GM12878 (cell line): ENCODE results near the gene PLAGL2. TPM values are rescaled to one million over a fixed set of nuclear protein-coding genes. Genes with fewer than 3 reads are reported as not detected.

ENCODE experiments used
- ATAC-seq: fragments of 200-7000 bp; cut with Tn5 transposase; 3 replicates; pipeline ENCODE4 v1.9.1; 2020; ENCODE audit warnings: mild to moderate bottlenecking, moderate library complexity
- BruUV-seq: library from RNA; stranded (reverse); fragments of 400-500 nt; replicated peaks from 2 replicates; lab custom pipeline; 2021; lab: Mats Ljungman, UMichigan
- CTCF ChIA-PET: fragments of 300-600 bp; sonication (Branson Sonifier 250); formaldehyde crosslinking; extraction: SDS; loops from one replicate; lab custom pipeline; 2021; ENCODE audit warnings: inconsistent platforms; lab: Yijun Ruan, JAX
- POLR2A ChIA-PET: fragments of 350-600 bp; formaldehyde crosslinking; extraction: SDS; loops from one replicate; lab custom pipeline; 2021; ENCODE audit warnings: inconsistent platforms; lab: Charles Lee
- RAD21 ChIA-PET: fragments of 300-600 bp; sonication (Branson Sonifier 250); formaldehyde crosslinking; loops from one replicate; lab custom pipeline; 2023; ENCODE audit warnings: antibody characterized with exemption; ENCODE audit not compliant: unreplicated experiment; lab: Charles Lee
- SMC1A ChIA-PET: fragments of 300-600 bp; sonication (Branson Sonifier 250); formaldehyde crosslinking; loops from one replicate; lab custom pipeline; 2023; ENCODE audit not compliant: unreplicated experiment, uncharacterized antibody; lab: Charles Lee
- DNase-seq: peaks from one replicate; pipeline ENCODE4 v3.0.0-alpha.2; 2011; ENCODE audit warnings: low read depth, low spot score
- FAIRE-seq: peaks from 3 replicates; lab custom pipeline; 2011; peaks lifted over from hg19 to GRCh38; lab: Jason Lieb, UNC
- H2AFZ ChIP-seq: 2 replicates; pipeline ENCODE4 v1.6.0; 2011; ENCODE audit warnings: low read depth, low read length, control low read depth; ENCODE audit not compliant: control insufficient read depth
- H3K27ac ChIP-seq: 2 replicates; pipeline ENCODE4 v1.5.1; 2011; ENCODE audit warnings: control low read depth; ENCODE audit not compliant: control insufficient read depth, insufficient read depth
- H3K27me3 ChIP-seq, 2 experiments: replicated peaks in 1 of 2; 2 replicates each; pipeline versions ENCODE4 v1.6.0 to v1.6.1; 2011; ENCODE audit warnings: low read length in 1 of 2; ENCODE audit not compliant: control insufficient read depth in 2 of 2, insufficient read depth in 2 of 2
- H3K36me3 ChIP-seq, 2 experiments: 2 replicates each; pipeline ENCODE4 v1.5.1; 2011; ENCODE audit warnings: low read length in 1 of 2; ENCODE audit not compliant: control insufficient read depth in 2 of 2, insufficient read depth in 2 of 2
- H3K4me1 ChIP-seq: 2 replicates; pipeline ENCODE4 v1.6.1; 2011; ENCODE audit warnings: mild to moderate bottlenecking, low read length, moderate library complexity, mixed read lengths; ENCODE audit not compliant: control insufficient read depth, insufficient read depth
- H3K4me2 ChIP-seq: 2 replicates; pipeline ENCODE4 v1.6.0; 2011; ENCODE audit warnings: control low read depth; ENCODE audit not compliant: control insufficient read depth, insufficient read depth
- H3K4me3 ChIP-seq: fragments of 200-600 bp; sonication (generic); 2 replicates; pipeline ENCODE4 v1.5.1; 2016
- H3K79me2 ChIP-seq: 2 replicates; pipeline ENCODE4 v1.6.0; 2011; ENCODE audit warnings: low read length; ENCODE audit not compliant: control insufficient read depth, insufficient read depth
- H3K9ac ChIP-seq: 2 replicates; pipeline ENCODE4 v1.8.0; 2011; ENCODE audit warnings: low read length, control low read depth, mixed read lengths; ENCODE audit not compliant: control insufficient read depth, insufficient read depth
- H3K9me3 ChIP-seq: replicated peaks from 3 replicates; pipeline ENCODE4 v1.5.1; 2011; ENCODE audit warnings: mild to moderate bottlenecking, low read length; ENCODE audit not compliant: control insufficient read depth, insufficient read depth
- H4K20me1 ChIP-seq: 2 replicates; pipeline ENCODE4 v1.6.0; 2011; ENCODE audit not compliant: control insufficient read depth, insufficient read depth
- MTA3 ChIP-seq: IDR thresholded peaks from 2 replicates; pipeline ENCODE4 v1.6.1; 2012; ENCODE audit warnings: low read length, inconsistent platforms, borderline replicate concordance
- POLR2A ChIP-seq: IDR thresholded peaks from 2 replicates; pipeline ENCODE4 v1.6.1; 2011; ENCODE audit warnings: low read depth, mild to moderate bottlenecking, low read length
- SMC3 ChIP-seq: IDR thresholded peaks from 2 replicates; pipeline ENCODE4 v1.6.1; 2011; ENCODE audit warnings: low read length, improper control_type of control experiment, borderline replicate concordance
- STAT3 ChIP-seq: IDR thresholded peaks from 2 replicates; pipeline ENCODE4 v1.6.1; 2011; ENCODE audit warnings: low read depth, low read length, improper control_type of control experiment
- WGBS: methylation state at CpG from one replicate; pipeline ENCODE4 v1.1.6; 2016; ENCODE audit warnings: low lambda C conversion rate; ENCODE audit not compliant: insufficient replicate concordance, insufficient coverage; ENCODE audit errors: missing lambda C conversion rate; 5-methylcytosine and 5-hydroxymethylcytosine counted together
- in situ Hi-C: fragments of 300-500 bp; cut with MboI; formaldehyde crosslinking; loops from 9 replicates; pipeline ENCODE4 v1.14.3; 2018; ENCODE audit warnings: mixed read lengths
- intact Hi-C: fragments of 100-400 bp; cut with micrococcal nuclease; formaldehyde crosslinking; loops from one replicate; pipeline ENCODE4 v1.14.2; 2022; ENCODE audit not compliant: unreplicated experiment
- polyA plus RNA-seq, 11 experiments: library from polyadenylated mRNA; depleted of rRNA in 4 of 11; unstranded in 6 of 11; stranded (reverse) in 5 of 11; fragments of >200 nt; fragmentation: Nextera tagmentation in 4 of 11; fragmentation: Illumina TruSeq in 1 of 11; extraction: Ambion mirVana in 4 of 11; extraction: Trizol in 1 of 11; gene quantifications; 1 replicate in 1 of 11; 2 replicates in 10 of 11; pipeline versions ENCODE4 v1.2.1 to v1.2.3, GENCODE V29; 2011 to 2016; ENCODE audit warnings: inconsistent platforms in 2 of 11, missing spikeins in 2 of 11, low read depth in 1 of 11
- total RNA-seq, 4 experiments: library from RNA; depleted of rRNA in 3 of 4; stranded (reverse); fragments of >200 nt in 3 of 4; fragmentation: Illumina TruSeq in 1 of 4; extraction: Trizol in 1 of 4; gene quantifications; 2 replicates each; pipeline versions ENCODE4 v1.2.1 to v1.2.3, GENCODE V29; 2013 to 2021
- TF ChIP-seq, protein P1 (sequence below): fragments of 450-650 bp; IDR thresholded peaks from 2 replicates; pipeline ENCODE4 v1.6.1; 2018; ENCODE audit warnings: borderline replicate concordance, mild to moderate bottlenecking; ENCODE audit not compliant: partially characterized antibody
- TF ChIP-seq, protein P2 (sequence below): fragments of 450-650 bp; conservative IDR thresholded peaks from 2 replicates; pipeline ENCODE4 v1.6.1; 2017; ENCODE audit warnings: mild to moderate bottlenecking, moderate library complexity
- TF ChIP-seq, protein P3 (sequence below): IDR thresholded peaks from 2 replicates; pipeline ENCODE4 v1.6.1; 2011; ENCODE audit warnings: low read depth, mild to moderate bottlenecking, low read length, moderate library complexity, borderline replicate concordance; ENCODE audit errors: extremely low read depth

PLAGL2 gene
- total and polyA plus RNA-seq, 10 of the 15 experiments (the other 5 are each of a cell fraction or from before 2014, with no cell fraction given) = 4.4 to 32.3 (median 13.3) TPM

DNA sequence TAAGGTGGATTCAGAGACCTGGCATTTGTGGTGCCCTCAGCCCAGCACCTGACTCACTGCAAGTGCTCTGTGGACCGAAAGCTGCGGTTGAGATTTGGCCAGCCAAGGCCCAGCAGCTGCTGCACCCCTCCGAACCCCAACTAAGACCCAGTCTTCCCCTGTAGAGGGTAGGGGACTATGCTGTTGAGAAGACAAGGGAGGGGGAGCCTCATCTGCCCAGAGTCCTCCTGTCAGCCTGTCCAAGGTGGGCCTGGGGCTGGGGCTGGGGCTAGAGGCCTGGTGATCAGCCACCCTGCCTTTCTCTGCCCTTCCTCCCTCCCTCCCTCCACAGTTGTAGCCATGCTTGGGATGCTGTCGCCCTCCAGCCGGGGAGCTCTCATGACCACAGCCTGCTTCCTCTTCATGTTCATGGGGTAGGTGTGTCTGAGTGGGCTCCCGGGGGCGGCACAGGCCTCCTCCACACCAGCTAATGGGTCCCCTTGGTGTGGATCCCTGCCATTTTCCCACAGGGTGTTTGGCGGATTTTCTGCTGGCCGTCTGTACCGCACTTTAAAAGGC is 57.2 kb downstream of the PLAGL2 start (continued):
- TF ChIP-seq, protein P1, sequence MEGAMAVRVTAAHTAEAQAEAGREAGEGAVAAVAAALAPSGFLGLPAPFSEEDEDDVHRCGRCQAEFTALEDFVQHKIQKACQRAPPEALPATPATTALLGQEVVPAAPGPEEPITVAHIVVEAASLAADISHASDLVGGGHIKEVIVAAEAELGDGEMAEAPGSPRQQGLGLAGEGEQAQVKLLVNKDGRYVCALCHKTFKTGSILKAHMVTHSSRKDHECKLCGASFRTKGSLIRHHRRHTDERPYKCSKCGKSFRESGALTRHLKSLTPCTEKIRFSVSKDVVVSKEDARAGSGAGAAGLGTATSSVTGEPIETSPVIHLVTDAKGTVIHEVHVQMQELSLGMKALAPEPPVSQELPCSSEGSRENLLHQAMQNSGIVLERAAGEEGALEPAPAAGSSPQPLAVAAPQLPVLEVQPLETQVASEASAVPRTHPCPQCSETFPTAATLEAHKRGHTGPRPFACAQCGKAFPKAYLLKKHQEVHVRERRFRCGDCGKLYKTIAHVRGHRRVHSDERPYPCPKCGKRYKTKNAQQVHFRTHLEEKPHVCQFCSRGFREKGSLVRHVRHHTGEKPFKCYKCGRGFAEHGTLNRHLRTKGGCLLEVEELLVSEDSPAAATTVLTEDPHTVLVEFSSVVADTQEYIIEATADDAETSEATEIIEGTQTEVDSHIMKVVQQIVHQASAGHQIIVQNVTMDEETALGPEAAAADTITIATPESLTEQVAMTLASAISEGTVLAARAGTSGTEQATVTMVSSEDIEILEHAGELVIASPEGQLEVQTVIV = no peak
- TF ChIP-seq STAT3 = no peak
- TF ChIP-seq, all 136 proteins: peak for 0

DNA sequence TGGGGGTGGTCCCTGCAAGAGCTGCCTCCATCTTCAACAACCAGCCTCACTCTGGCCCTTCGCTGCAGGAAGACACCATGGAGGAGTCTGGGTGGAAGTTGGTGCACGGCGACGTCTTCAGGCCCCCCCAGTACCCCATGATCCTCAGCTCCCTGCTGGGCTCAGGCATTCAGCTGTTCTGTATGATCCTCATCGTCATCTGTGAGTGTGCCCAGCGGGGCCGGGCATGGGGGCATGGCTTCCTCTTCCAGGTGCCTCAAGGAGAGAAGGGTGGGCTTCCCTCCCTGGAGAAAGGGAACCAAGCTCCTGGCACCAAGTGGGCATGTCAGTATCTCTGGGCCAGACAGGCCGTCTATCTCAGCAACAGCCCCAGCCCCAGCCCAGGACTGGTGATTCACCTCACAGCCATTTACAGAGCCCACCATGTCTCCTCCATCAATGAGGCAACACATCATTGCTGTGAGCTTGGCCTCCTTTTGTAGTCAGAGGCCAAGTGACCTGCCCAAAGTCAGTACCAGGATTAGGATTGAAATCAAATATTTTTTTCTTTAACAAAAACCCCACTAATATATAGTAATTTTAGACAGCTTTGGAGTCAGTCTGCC is 57.9 kb downstream of the PLAGL2 start:
- H3K4me1 ChIP-seq = peaks cover under 1% of the 10 kb centered on the region
- H3K9me3 ChIP-seq = no peaks in the 10 kb centered on the region
- no peak overlapping the region for H2AFZ ChIP-seq
- DNase-seq (no peak), ATAC-seq (no peak), FAIRE-seq (no peak)
- H3K9ac ChIP-seq = no peak overlapping the region
- intact Hi-C loops (no loop called here), in situ Hi-C loops (no loop called here)
- no peak overlapping the region for H3K4me2 ChIP-seq
- SMC1A ChIA-PET = interaction anchor here (0.7 kb wide), 1 partner anchor 31 kb away, joined by 3 read pairs; no protein-coding TSS in a partner anchor
- CTCF ChIA-PET = interaction anchor here (0.7 to 1.1 kb wide), 2 partner anchors 115 to 493 kb away, joined by 3 read pairs; no protein-coding TSS in a partner anchor
- H3K27ac ChIP-seq = no peak overlapping the region
- no TSS peak for BruUV-seq
- peaks cover 18 to 25% of the 10 kb centered on the region in 2 experiments for H3K36me3 ChIP-seq
- H3K79me2 ChIP-seq = no peaks in the 10 kb centered on the region
- H3K27me3 ChIP-seq = no peaks in the 10 kb centered on the region
- POLR2A ChIA-PET = interaction anchor here (0.5 kb wide), 1 partner anchor 21 kb away, joined by 3 read pairs; no protein-coding TSS in a partner anchor
- RAD21 ChIA-PET = interaction anchor here (0.5 kb wide), 1 partner anchor 140 kb away, joined by 4 read pairs; no protein-coding TSS in a partner anchor
- no peak overlapping the region for H3K4me3 ChIP-seq
- no peaks in the 10 kb centered on the region for H4K20me1 ChIP-seq
- TF ChIP-seq, protein P2, sequence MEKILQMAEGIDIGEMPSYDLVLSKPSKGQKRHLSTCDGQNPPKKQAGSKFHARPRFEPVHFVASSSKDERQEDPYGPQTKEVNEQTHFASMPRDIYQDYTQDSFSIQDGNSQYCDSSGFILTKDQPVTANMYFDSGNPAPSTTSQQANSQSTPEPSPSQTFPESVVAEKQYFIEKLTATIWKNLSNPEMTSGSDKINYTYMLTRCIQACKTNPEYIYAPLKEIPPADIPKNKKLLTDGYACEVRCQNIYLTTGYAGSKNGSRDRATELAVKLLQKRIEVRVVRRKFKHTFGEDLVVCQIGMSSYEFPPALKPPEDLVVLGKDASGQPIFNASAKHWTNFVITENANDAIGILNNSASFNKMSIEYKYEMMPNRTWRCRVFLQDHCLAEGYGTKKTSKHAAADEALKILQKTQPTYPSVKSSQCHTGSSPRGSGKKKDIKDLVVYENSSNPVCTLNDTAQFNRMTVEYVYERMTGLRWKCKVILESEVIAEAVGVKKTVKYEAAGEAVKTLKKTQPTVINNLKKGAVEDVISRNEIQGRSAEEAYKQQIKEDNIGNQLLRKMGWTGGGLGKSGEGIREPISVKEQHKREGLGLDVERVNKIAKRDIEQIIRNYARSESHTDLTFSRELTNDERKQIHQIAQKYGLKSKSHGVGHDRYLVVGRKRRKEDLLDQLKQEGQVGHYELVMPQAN = no peak
- TF ChIP-seq, protein P3, sequence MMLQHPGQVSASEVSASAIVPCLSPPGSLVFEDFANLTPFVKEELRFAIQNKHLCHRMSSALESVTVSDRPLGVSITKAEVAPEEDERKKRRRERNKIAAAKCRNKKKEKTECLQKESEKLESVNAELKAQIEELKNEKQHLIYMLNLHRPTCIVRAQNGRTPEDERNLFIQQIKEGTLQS = no peak
- TF ChIP-seq SMC3 (no peak), POLR2A (0 out of 2 replicates have a peak, but pooled peaks have one; percentile 18), MTA3 (no peak)
- 82% methylated on average over 8 of the region's 8 CpGs for WGBS
